ENCODE data around the gene NEK11.
"Not testable (repeated sequence)": the region's sequence is repeated elsewhere in the genome, so short reads cannot be mapped to it uniquely, and the experiment has no call there.

NEK11 gene

DNA sequence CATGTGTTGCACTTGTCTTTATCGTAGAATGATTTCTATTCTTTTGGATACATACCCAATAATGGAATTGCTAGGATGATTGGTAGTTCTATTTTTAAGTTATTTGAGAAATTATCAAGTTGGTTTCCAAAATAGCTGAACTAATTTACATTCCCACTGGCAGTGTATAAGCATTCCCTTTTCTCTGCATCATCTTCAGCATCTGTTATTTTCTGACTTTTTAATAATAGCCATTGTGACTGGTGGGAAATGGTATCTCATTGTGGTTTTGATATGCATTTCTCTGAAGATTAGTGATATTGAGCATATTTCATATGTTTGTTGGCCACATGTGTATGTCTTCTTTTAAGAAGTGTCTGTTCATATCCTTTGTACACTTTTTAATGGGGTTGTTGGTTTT, 273.2 kb downstream of the NEK11 start:
- DNase-seq (ENCODE audit: low read depth in 2 of 2) = no peak

DNA sequence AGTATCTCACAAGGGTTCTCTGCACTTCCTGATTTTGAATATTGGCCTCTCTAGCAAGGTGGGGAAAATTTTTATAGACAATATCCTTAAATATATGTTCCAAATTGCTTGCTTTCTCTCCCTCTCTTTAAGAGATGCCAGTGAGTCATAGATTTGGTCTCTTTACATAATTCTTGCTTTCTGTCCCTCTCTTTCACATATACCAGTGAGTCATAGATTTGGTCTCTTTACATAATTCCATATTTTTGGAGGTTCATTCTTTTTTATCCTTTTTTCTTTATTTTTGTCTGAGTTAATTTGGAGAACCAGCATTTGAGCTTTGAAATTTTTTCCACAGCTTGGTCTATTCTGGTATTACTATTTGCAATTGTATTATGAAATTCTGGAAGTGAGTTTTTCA, 277.2 kb downstream of the NEK11 start:
- DNase-seq (ENCODE audit: low read depth in 2 of 2) = no peak

DNA sequence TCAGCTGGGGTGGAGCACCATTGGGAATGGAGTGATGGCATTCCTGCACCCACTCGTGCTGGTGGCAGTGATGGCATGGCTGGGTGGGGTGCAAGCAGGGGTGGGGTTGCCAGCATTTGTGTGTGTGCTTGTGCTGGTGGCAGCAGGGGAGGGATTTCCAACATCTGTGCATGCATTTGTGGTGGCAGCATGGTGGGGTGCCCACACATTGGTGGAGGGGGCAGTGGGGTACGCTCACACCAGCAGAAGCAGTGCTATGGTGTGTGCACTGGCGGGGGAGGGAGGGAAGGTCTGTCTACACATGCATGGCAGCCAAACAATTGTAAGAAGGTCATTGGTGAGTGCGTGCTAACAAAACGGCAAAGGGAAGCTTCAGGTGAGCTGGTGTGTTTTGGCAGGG, 278.2 kb downstream of the NEK11 start:
- DNase-seq (ENCODE audit: low read depth in 2 of 2) = no peak

DNA sequence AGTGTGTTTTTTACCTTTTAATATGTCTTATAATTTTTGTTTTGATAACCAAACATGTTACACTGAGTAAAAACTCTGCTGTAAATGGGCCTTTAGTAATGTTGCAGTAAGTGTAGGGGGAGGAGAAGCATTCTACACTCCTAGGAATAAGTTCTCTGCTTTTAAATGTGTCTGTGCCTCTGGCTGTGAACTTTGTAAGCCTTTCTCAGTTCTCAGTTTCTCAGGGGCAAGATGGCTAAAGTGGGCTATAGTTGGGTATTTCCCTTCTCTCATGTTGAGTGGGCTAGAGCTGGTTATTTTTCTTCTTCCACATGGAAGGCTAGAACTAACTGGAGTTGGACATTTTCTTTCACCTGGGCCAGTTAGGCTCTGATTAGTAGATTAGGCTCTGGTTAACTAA, 279.6 kb downstream of the NEK11 start:
- DNase-seq (ENCODE audit: low read depth in 2 of 2) = no peak

DNA sequence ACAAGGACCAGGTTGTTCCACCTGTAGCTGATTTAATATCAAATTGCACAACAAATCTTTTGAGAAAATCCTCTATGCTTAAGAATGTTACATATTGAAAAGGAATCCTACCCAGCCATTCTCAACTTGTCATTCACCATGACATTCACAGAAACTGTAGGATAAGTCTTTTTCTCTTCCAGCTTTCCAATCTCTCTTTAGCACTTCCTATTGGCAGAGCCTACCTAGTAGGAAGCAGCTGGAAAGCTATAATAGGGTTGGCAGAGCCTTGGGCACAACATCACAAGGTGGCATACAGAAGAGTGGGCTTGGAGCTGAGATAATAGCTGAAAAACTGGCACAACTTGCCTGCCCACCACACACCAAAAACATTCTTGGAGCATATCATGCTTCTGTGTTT, 287.6 kb downstream of the NEK11 start:
- no peak for DNase-seq (ENCODE audit: low read depth in 2 of 2)

DNA sequence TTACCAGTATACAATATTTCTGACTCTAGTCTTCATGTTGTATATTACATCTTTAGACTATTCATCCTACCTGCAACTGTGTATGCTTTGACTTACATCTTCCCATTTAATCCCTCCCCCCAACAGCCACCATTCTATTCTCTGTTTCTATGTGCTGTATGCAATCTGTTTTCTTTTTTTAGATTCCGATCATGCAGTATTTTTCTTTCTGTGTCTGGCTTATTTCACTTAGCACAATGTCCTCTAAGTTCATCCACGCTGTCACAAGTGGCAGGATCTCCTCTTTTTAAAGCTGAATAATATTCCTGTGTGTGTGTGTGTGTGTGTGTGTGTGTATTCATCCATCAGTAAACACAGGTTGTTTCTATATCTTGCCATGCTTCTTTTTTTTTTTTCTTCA, 288.5 kb downstream of the NEK11 start:
- DNase-seq (ENCODE audit: low read depth in 2 of 2) = no peak

DNA sequence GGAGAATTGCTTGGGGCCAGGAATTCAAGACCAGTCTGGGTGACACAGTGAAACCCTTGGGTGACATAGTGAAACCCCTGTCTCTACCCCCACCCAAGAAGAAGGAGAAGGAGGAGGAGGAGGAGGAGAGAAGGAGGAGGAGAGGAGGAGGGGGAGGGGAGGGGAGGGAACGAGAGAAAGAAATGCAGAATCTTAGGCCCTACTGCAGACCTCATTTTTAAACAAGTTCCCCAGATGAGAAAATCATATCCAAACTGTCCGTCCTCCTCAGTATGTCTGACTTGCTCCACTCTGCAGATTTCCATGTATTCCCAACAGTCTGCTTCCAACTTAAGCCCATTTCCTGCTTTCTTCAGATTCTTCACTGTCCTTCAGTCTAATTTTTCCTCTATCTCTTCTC, 291.0 kb downstream of the NEK11 start:
- no peak for DNase-seq (ENCODE audit: low read depth in 2 of 2)

DNA sequence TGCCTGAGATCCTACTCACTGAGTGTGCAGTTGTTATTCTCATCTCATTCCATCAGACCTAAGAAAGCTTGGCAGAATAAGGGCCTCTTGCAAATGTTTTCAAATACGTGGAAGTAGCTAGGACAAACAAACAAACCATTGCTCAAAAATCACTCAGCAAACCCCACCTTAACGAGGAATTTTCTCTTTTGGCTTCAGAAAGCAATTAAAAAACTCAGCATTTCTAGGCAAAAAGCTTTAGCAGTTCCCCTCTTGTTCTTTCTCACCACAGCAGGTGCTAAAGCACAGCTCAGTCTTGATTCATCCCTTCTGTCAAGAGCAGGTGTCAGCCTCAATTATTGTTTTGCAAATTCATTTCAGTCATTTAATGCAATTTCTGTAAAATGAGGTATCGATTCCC, 296.3 kb downstream of the NEK11 start:
- DNase-seq (ENCODE audit: low read depth in 2 of 2) = no peak

DNA sequence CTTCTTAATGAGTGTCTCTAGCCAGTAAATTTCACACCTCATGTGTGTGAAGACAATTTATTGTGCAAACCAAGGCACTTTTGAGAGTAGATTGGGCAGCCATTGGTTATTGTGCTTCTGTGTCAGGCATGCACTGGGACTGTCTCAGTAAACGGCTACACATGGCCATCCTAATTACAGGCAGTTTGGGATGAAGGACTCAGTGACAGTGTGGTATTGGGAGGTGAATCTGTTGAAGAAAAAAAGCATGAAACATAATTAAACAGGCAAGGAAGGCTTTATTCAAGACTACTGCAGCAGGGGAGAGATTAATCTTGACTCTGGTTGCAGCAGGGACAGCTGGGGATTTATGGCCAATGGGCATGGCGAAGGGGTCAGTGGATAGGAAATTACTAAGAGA, 297.1 kb downstream of the NEK11 start:
- DNase-seq (ENCODE audit: low read depth in 2 of 2) = no peak

DNA sequence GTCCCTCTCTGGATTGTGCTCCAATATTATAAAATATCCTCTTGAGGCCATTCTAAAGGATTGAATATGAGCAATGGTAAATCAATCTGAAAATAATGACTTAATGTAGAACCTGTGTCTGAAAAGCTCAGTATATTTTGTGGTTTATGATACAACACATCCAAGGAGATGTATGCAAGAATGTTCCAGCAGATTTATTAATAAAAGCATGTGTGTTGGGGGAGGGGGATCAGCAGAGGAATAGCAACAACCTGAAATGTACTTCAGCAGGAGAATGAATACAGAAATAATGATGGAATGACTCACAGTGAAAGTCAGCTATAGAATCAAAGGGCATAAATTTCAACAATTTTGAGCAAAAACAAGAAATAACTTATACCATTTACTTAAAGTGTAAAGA, 298.2 kb downstream of the NEK11 start:
- DNase-seq (ENCODE audit: low read depth in 2 of 2) = no peak

DNA sequence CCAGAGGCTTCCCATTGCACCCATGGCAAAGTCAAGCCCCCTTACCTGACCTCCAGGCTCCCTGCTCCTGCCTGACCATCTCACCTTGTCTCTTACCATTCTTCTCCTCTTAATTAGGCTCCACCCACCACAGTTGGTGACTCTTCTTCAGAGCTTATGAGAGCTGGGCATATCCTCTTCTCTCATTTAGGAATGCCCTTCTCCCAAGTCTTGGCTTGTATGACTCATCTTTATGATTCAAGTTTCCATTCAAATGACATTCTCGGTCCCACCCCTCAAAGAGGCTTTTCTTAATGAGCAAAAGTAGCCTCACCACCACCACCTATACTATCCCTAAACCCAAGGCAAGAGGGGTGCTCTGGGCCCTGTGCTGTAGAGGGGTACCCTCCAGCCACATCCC, 299.6 kb downstream of the NEK11 start:
- no peak for DNase-seq (ENCODE audit: low read depth in 2 of 2)

DNA sequence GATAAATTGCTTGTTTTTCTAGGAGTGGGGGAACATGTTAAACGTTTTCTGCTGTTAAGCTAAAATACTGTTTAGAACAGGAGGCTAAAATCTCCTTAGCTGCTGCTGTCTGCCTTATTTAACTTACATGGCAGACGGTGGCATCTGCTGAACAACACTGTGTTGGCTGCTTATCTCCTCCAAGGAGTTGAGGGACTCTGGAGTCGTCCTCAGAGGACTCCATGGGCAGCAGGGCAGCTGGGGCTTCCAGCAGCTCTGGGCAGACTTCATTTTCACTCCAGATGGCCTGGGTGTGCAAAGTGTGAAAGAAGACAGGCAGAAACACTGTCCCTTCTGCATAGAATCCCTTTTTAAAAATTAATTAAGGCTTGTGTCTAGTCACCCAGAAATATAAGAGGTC, 302.0 kb downstream of the NEK11 start:
- DNase-seq (ENCODE audit: low read depth in 2 of 2) = no peak

DNA sequence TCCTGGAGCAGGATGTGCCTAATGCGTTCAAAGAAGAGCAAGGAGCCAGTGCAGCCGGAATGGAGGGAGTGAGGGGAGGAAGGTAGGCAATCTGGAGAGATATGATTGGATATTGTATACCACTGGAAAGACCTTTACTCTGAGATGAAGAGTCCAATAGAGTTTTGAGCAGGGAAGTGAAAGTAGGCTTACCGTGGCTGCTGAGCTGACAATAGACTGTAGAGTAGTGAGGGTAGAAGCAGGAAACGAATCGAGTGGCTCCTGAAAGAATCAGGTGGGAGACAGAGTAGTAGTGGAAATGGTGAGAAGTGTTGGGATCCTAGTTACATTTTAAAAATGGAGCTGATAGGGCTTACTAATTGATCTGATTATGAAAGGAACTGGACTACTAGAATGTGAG, 303.1 kb downstream of the NEK11 start:
- DNase-seq (ENCODE audit: low read depth in 2 of 2) = no peak

DNA sequence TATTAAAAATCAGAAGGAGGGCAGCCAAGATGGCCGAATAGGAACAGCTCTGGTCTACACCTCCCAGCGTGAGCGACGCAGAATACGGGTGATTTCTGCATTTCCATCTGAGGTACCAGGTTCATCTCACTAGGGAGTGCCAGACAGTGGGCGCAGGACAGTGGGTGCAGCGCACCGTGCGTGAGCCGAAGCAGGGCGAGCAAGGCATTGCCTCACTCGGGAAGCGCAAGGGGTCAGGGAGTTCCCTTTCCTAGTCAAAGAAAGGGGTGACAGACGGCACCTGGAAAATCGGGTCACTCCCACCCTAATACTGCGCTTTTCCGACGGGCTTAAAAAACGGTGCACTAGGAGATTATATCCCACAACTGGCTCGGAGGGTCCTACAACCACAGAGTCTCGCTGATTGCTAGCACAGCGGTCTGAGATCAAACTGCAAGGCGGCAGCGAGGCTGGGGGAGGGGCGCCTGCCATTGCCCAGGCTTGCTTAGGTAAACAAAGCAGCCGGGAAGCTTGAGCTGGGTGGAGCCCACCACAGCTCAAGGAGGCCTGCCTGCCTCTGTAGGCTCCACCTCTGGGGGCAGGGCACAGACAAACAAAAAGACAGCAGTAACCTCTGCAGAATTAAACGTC, 304.9 kb downstream of the NEK11 start:
- not testable (repeated sequence) for DNase-seq (ENCODE audit: low read depth in 2 of 2)

DNA sequence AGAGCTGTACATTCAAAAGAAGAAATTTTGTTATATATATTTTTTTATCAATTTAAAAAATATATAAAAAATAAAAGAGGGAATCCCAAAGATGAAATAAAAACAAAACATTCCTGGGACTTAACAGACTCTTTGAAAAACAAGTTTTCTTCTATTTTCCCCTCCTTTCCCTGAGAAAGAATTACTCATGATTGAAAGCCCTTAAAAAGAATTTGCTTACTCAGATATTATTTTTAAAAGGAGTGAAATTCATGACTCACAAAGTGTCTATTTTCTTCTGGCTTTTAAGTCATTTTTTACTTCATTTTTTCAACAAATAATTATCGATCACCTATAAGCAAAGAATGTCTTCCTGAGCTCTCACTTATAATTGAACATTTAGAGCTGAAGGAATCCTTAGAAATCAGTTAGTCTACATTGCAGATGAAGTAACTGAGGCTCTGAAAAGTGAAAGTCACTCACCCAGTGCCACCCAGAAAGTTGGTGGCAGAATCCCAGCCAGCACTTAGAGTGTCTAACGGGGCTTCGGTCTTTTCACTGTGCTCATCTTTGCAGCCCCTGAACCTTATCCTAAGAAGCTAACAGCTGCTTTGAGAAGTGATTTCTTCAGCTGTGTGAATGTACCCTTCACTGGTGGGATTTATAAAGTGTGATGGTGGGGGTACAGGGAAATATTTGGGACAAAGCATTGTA, 312.4 kb downstream of the NEK11 start:
- no peak for DNase-seq (ENCODE audit: low read depth in 2 of 2)

DNA sequence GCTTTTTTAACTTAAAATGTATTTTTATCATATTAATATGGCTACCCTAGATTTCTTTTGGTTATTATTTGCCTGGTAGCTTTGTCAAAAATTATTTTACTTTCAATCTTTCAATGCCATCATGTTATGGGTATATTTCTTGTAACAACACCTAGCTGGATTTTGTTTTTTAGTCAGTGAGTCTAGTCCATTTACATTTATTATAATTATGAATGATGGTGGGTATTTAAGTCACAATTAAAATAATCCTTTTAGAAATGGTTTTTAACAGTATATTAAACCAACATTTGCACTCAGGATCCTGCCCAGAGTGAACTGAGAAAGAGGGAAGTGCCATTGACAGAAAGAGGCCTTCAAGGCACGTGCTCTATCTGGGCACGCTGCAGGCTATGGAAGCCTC, 315.1 kb downstream of the NEK11 start:
- no peak for DNase-seq (ENCODE audit: low read depth in 2 of 2)

DNA sequence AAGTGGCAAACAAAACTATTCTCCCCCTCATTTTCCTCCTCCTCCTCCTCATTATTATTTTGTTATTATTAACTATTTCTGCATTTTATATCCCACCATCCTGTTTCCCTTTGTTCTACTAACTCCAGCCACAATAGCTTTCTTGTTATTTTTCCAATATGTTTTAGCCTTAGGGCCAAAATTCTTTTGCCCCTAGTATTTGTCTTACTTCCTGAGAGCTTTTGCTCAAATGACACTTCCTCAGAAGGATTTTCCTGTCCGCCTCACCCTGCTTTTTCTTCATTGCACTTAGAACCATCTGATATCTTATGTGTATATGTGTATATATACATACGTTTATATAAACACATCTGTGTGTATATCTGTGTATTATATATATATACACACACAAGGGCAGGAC, 322.2 kb downstream of the NEK11 start:
- no peak for DNase-seq (ENCODE audit: low read depth in 2 of 2)

DNA sequence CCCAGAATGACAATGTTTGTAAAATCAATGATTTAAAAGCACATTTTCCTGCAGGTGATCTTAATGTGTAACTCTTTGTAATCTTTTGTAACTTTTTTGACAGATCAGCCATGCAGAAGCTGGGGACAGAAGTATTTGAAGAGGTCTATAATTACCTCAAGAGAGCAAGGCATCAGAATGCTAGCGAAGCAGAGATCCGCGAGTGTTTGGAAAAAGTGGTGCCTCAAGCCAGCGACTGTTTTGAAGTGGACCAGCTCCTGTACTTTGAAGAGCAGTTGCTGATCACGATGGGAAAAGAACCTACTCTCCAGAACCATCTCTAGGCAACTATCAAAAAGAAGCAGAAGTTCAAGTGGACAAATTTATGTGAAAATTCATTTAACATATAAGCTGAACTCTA, 322.8 kb downstream of the NEK11 start:
- no peak for DNase-seq (ENCODE audit: low read depth in 2 of 2)

DNA sequence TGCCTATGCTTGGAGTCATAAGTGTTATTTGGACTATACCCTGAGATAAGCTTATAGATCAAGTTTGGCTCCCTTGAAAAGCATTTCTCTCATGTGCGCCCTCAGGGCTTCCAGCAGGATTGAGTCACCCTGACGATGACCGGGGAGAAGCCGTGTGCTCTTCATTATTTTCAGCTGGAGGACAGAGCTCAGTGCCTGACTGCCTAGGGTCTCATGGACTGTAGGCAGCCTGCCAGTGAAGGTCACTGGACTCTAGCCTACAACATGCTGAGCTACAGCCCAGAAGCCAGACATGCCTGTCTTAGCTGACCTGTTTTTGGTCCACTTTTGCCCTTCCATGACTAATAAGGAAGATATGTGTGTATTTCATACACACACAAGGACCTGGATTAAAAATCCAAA, 323.3 kb downstream of the NEK11 start:
- no peak for DNase-seq (ENCODE audit: low read depth in 2 of 2)

DNA sequence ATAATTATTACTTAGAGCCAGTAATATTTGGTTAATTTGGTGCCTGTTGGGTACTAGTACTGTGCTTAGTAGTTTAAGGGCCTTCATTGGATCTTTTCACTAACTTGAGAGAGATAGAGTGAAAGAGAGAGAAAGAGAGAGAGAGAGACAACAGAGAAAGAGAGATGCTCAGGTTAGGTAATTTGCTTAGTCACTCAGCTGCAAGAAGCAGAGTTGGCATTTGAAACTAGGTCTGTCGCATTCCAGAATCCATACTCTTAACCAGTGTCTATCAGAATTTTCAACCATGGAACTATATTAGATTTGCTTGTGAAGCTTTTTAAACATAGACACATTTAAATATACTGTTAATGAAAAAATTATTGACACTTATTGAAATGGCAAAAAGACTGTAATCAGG, 323.8 kb downstream of the NEK11 start:
- no peak for DNase-seq (ENCODE audit: low read depth in 2 of 2)

DNA sequence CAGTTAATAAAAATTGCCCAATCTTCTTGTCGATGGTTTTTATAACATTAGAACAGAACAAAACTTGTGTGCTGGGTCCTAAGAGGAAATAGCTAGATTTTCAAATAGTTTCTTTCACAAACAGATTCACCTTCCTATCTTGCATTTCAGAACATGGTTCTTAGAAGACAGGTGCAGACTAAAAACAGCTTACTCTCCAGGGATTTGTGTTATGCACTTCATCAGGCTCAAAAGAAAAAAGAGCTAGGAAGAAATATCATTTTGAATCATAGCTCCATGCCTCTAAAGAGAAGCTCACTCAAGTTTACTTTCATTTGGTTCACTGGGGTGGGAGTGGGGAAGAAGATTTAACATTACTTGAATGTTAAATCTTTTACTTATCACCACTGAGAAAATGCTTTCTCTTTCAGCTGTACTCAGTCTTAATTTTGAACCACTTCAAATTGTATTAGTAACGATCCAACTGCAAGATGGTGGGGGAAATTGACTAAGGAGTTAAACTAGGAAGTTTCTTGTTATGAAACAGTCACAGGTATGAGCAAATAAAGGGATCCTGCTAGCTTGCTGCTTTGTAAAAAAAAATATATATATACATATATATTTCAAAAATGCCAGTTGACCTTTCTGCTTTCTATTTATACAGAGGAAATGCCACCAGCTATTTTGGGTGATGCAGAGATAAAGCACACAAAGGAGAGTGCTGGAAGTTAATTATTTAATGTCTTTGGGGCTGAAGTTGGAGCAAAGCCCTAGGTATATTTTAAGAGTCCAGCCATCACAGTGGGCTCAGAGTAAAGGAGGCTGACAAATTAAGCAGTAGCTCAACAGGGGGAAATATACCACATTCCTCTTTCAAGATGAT, 326.6 kb downstream of the NEK11 start:
- DNase-seq (ENCODE audit: low read depth in 2 of 2) = no peak

DNA sequence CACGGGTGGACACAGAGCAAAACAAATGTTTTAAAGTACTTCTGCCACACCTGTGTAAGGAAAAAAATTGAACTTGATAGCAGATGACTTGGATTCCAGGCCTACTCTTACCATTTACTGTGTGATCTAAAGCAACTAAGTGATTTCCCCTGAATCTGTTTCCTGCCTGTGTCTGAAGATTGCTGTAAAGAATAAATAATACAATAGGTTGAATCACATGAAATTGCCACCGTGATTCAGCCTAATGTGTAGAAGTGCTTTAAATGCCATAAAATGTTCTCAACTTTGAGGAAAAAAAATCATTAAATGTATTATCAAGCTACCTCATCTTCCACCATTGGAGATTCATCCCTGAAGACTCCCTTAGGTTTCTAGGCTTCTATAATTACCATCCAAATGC, 327.3 kb downstream of the NEK11 start:
- DNase-seq (ENCODE audit: low read depth in 2 of 2) = no peak

DNA sequence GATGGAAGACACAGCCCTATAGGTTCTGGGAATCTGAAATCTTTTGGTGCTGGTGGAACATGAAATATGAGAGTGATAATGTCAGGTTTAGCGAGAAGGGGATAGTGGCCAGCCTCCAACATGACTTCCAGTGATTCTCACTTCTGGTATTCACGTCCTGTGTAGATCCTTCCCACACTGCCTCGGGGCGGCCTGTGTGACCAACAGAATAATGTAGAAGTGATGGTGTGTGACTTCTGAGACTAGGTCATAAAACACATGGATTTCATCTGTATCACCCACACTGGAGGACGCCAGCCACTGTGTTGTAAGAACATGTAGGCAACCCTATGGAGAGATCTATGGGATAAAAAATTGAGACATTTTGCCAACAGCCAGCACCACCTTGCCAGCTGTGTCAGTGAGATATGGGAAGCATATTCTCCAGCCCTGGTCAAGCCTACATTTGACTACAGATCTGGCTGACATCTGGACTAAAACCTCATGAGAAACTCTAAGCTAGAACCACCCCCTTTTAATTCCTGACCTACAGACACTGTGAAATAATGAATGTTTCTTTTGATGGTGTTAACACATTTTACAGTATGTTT, 329.4 kb downstream of the NEK11 start:
- DNase-seq (ENCODE audit: low read depth in 2 of 2) = no peak

Measured in stimulated activated CD4-positive, alpha-beta T cell treated with anti-CD3 and anti-CD28 coated beads, Interleukin-4, amount 100 ng/mL, for 48 hours (primary cell).